Measurements from ENCODE around the gene HSD17B12. TPM values are rescaled to one million over a fixed set of nuclear protein-coding genes. Genes with fewer than 3 reads are reported as not detected.

The HSD17B12 gene
- total RNA-seq, 2 donors from 2014 or later: 39.7 to 42.8 TPM

DNA sequence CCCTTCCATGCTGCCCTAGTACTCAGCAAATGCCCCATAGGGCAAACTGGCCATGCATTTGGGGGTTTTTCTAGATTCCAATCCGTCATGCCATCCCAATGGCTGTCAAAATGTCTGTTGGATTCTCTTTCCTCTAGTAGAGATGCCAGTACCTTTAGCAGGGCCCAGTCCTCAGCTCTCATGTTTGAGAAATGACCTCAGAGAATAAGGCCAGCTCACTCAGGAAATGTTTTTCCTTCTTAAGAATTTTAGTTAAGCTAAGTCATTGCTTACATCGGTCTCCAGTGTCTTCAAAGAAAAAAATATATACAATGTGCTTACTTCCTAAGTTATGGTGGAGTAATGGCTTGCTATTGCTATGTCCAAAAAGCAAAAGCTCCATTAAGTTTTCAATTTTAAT lies 186.0 kb downstream of the HSD17B12 start:
- no peaks in the 10 kb centered on the region for H3K27me3 ChIP-seq
- TF ChIP-seq, protein P1, sequence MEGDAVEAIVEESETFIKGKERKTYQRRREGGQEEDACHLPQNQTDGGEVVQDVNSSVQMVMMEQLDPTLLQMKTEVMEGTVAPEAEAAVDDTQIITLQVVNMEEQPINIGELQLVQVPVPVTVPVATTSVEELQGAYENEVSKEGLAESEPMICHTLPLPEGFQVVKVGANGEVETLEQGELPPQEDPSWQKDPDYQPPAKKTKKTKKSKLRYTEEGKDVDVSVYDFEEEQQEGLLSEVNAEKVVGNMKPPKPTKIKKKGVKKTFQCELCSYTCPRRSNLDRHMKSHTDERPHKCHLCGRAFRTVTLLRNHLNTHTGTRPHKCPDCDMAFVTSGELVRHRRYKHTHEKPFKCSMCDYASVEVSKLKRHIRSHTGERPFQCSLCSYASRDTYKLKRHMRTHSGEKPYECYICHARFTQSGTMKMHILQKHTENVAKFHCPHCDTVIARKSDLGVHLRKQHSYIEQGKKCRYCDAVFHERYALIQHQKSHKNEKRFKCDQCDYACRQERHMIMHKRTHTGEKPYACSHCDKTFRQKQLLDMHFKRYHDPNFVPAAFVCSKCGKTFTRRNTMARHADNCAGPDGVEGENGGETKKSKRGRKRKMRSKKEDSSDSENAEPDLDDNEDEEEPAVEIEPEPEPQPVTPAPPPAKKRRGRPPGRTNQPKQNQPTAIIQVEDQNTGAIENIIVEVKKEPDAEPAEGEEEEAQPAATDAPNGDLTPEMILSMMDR (IDR thresholded peaks at IDR 0.05): no peak
- no peak for TF ChIP-seq POLR2A (IDR thresholded peaks at IDR 0.05)
- ATAC-seq (no peak), DNase-seq (no peak)
- H3K27ac ChIP-seq: no peak overlapping the region
- H3K4me3 ChIP-seq: no peak overlapping the region
- no peaks in the 10 kb centered on the region for H3K4me1 ChIP-seq
- no peaks in the 10 kb centered on the region for H3K36me3 ChIP-seq (replicated peaks in 1 of 2; ENCODE audit: insufficient read depth in 1 of 2, low read depth in 2 of 2)
- intact Hi-C loops (cut with DNase I): no loop called here
- no peaks in the 10 kb centered on the region for H3K9me3 ChIP-seq
- 78 to 87% methylated on average over 2 of the region's 2 CpGs for WGBS, 2 donors

DNA sequence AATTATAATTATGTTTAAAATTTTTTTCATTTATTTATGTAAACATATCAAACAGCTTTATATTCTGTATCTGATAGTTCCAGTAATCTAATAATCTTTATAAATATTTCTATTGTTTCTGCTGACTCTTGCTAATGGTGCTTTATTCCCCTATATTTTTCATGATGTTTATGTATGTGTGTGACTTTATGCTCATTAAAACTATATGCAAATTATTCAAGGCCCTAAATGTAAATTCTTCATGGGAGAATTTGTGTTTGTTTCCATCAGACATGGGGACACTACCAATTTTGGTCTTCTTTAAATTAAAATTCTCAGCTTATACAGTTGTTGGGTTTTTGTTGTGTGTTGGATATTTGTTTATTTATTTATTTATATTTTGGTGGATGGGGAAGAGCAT lies 186.4 kb downstream of the HSD17B12 start:
- H3K36me3 ChIP-seq (replicated peaks in 1 of 2; ENCODE audit: insufficient read depth in 1 of 2, low read depth in 2 of 2): no peaks in the 10 kb centered on the region
- no peak for TF ChIP-seq POLR2A (IDR thresholded peaks at IDR 0.05)
- TF ChIP-seq, protein P1 (IDR thresholded peaks at IDR 0.05): no peak
- H3K4me1 ChIP-seq: no peaks in the 10 kb centered on the region
- no peaks in the 10 kb centered on the region for H3K9me3 ChIP-seq
- no peak overlapping the region for H3K4me3 ChIP-seq
- no peak overlapping the region for H3K27ac ChIP-seq
- intact Hi-C loops (cut with DNase I): no loop called here
- H3K27me3 ChIP-seq: no peaks in the 10 kb centered on the region
- no peak for DNase-seq
- ATAC-seq: no peak

DNA sequence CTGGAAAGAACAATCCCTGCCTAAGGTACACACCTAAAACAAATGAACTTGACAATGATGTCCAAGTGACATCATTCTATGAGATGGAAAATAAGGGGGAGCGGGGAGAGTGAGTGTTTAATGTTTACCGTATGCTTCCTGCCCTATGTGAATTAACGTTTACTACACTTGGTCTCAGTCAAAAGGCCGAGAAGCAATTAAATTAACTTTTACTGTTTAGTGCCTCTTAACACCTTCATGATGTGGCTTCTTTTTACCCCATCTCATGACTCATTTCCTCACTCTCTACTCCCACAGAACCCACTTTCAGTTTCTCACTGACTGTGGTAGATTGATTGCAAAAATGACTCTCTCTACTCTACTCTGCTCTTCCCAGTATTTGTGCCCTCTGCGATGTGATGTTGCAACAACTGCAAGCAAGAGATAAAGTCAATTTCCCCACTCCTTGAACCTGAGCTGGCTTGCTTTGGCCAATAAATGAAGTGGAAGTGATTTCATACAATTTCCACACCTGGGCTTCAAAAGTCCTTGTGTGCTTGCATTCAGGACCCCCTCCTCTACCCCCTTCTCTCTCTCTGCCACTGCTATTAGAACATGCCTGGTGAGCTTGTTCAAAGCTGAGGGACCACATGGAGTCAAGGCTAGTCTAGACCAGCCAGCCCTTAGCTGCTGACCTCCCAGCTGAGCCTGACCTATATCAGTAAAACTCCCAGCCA lies 188.5 kb downstream of the HSD17B12 start:
- Histone ChIP-seq H3K4me3 (no peak overlapping the region), H3K36me3 (replicated peaks in 1 of 2; ENCODE audit: insufficient read depth in 1 of 2, low read depth in 2 of 2) (no peaks in the 10 kb centered on the region), H3K4me1 (no peaks in the 10 kb centered on the region), H3K27ac (no peak overlapping the region), H3K27me3 (no peaks in the 10 kb centered on the region), H3K9me3 (no peaks in the 10 kb centered on the region)
- TF ChIP-seq POLR2A (IDR thresholded peaks at IDR 0.05): no peak
- TF ChIP-seq, protein P1 (IDR thresholded peaks at IDR 0.05): no peak
- no peak for DNase-seq
- 32 to 43% methylated on average over 5 of the region's 5 CpGs for WGBS, 2 donors
- no peak for ATAC-seq
- intact Hi-C loops (cut with DNase I): no loop called here

DNA sequence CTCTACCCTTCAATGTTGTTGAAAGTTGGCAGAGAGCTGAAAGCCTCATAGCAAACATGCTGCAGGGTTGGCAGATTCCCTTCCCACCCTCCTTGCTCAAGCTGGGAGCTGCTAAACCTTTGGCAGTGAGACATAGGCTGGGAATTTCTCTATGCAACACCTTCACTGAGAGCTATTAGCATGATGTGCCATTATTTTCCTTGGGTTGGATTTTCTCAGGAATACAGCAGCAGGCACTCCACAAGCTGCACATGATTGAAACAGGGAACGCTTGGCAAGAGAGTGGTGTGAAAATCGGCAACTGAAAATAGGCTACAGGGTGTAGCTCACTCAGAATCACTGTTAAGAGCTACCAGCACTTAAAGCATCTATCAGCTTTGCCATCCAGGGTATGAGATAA lies 190.5 kb downstream of the HSD17B12 start:
- Histone ChIP-seq H3K36me3 (replicated peaks in 1 of 2; ENCODE audit: insufficient read depth in 1 of 2, low read depth in 2 of 2) (no peaks in the 10 kb centered on the region), H3K4me1 (no peaks in the 10 kb centered on the region), H3K27ac (no peak overlapping the region), H3K27me3 (no peaks in the 10 kb centered on the region), H3K4me3 (no peak overlapping the region), H3K9me3 (no peaks in the 10 kb centered on the region)
- ATAC-seq: no peak
- TF ChIP-seq POLR2A (IDR thresholded peaks at IDR 0.05): no peak
- TF ChIP-seq, protein P1 (IDR thresholded peaks at IDR 0.05): no peak
- intact Hi-C loops (cut with DNase I): no loop called here
- WGBS, 2 donors: 50 to 56% methylated on average over 2 of the region's 2 CpGs
- no peak for DNase-seq

DNA sequence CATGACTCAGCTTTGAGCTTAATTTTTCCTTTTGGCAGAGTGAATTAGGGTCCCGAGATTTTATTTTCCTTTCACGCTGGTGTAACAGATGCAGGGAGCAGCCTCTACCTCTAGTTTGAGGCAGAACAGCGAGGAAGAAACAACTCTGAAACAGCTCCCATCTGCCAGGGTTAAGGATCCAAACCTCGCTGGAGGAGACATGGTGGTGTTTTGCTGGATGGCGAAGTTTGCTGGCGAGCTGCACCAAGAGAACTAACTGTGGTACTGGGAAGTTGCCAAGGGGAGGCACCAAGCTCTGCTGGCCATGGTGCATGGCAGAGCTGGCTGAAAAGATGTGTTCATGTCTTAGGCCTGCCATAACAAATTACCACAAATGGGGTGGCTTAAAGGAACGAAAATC lies 192.5 kb downstream of the HSD17B12 start:
- no peaks in the 10 kb centered on the region for H3K27me3 ChIP-seq
- H3K27ac ChIP-seq: no peak overlapping the region
- 51 to 56% methylated on average over 7 of the region's 7 CpGs for WGBS, 2 donors
- DNase-seq (no peak), ATAC-seq (no peak)
- H3K4me3 ChIP-seq: no peak overlapping the region
- H3K4me1 ChIP-seq: no peaks in the 10 kb centered on the region
- TF ChIP-seq POLR2A (IDR thresholded peaks at IDR 0.05): no peak
- TF ChIP-seq, protein P1 (IDR thresholded peaks at IDR 0.05): no peak
- intact Hi-C loops (cut with DNase I): no loop called here
- no peaks in the 10 kb centered on the region for H3K36me3 ChIP-seq (replicated peaks in 1 of 2; ENCODE audit: insufficient read depth in 1 of 2, low read depth in 2 of 2)
- no peaks in the 10 kb centered on the region for H3K9me3 ChIP-seq
